A204.1 (cell line): Measurements from ENCODE around the gene TP63.

ENCODE experiments used
- FAIRE-seq: peaks from 2 replicates; lab custom pipeline; 2012; peaks lifted over from hg19 to GRCh38; lab: Jason Lieb, UNC

Gene TP63

DNA sequence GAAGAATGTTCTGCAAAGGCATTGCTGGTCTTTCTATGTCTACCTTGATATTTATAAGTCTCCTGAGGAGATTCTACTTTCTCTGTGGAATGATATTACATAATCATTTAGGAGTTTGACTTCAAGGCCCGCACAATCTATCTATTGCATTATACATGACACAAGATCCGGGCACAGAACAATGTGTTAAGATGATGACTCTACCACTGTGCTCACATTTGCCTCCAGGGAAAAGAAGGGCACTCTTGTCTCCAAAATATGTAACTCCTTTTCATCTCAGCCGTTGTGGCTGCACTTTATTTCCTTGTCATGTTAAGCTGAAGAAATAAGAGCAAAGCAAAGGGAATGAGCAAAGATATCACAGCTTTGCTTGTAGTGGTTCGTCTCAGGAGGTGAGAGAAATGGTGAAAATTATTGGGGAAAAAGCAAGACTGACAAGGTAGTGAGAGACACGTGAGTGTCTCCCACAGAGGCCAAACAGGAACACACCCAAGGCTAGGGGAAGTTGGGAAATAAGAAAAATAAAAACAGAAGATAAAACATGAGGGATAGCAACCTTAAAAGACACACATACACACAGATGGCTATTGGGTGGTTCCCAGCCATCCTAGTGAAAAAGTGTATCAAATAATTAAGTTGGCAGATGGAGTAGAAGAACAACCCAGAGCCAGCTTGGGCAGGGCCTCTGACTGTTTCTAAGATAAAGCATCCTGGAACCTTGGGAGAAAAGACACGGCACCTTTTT is 305.2 kb downstream of the TP63 start:
- no peak for FAIRE-seq

GRCh38 chr3:189937302-189938127 is 306.3 kb downstream of the TP63 start:
- no peak for FAIRE-seq

- no peak for FAIRE-seq
These were observed 309.9 kb downstream of the TP63 start for GRCh38 chr3:189941125-189941524.

DNA sequence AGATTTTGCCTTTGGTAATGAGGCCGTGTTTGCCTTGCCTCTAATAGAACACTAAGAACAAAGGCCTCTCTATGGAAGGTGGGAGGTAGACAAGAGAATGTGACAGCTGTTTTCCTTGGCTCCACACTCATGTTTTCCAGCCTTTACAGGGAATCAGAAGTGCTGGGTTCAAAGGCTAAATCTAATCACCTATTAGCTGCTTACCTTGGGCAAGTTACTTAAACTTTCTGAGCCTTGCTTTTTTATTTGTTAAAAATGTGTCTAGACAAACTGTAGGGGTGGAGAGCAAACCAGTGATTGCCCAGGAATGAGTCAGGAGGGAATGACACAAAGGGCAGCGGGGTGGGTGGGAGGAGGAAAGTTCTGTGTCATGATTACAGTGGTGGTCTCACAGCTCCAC is 310.5 kb downstream of the TP63 start:
- no peak for FAIRE-seq

DNA sequence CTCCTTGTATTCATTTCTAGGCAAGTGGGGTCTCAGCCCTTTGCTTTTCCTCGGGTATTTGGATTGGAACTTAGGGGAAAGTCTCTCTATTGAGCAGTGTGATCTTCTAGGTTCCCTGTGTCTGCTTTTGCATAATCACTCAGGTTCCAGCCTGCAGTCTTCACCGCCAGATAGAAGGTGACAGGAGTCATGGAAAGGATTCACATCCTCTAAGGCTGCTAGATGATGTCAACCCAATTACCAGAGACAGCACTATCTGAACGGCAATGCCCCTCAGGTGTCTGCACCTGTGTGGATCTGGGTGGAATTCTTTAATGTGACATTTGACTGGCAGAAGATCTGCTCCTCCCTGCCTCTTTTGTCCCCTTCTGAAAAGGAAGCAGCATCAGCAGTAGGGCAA is 311.8 kb downstream of the TP63 start:
- no peak for FAIRE-seq

GRCh38 chr3:189944285-189945145 is 313.3 kb downstream of the TP63 start:
- FAIRE-seq, result no peak

- FAIRE-seq, result no peak
These were observed 314.9 kb downstream of the TP63 start for GRCh38 chr3:189945935-189946709.
